Cardiac muscle cell (in vitro differentiated cells and primary cell): ENCODE results near the gene OR52A1. TPM values are rescaled to one million over a fixed set of nuclear protein-coding genes. Genes with fewer than 3 reads are reported as not detected.

Source experiments
- DNase-seq, 2 donors: peaks; one replicate each; pipeline versions ENCODE4 v3.0.0 to v3.0.0-alpha.2; 2010 to 2017; ENCODE audit warnings: low read depth in 1 of 2, low spot score in 1 of 2
- H3K27ac ChIP-seq: fragments of 200-600 bp; sonication (generic); 2 replicates; pipeline ENCODE4 v1.5.1; 2016
- H3K27me3 ChIP-seq: fragments of 200-600 bp; sonication (generic); 2 replicates; pipeline ENCODE4 v1.6.0; 2016; ENCODE audit warnings: control low read depth
- H3K36me3 ChIP-seq: fragments of 200-600 bp; sonication (generic); 2 replicates; pipeline ENCODE4 v1.5.1; 2016; ENCODE audit warnings: control low read depth
- H3K4me1 ChIP-seq: fragments of 200-600 bp; sonication (generic); 2 replicates; pipeline ENCODE4 v1.8.1; 2017; ENCODE audit warnings: low read depth, mild to moderate bottlenecking, mixed run types
- H3K4me3 ChIP-seq: fragments of 200-600 bp; sonication (generic); 2 replicates; pipeline ENCODE4 v1.5.1; 2016; ENCODE audit warnings: mild to moderate bottlenecking
- H3K9me3 ChIP-seq: fragments of 200-600 bp; sonication (generic); 2 replicates; pipeline ENCODE4 v1.5.1; 2017; ENCODE audit warnings: low read depth, mild to moderate bottlenecking, control low read depth
- CTCF ChIP-seq: IDR thresholded peaks from 2 replicates; pipeline ENCODE4 v1.5.1; 2012; ENCODE audit warnings: low read depth, mild to moderate bottlenecking, low read length
- polyA plus RNA-seq: library from polyadenylated mRNA; unstranded; fragments of >200 nt; fragmentation: Nextera tagmentation; extraction: Ambion mirVana; gene quantifications from 2 replicates; pipeline ENCODE4 v1.2.1, GENCODE V29; 2016
- total RNA-seq: library from RNA; depleted of rRNA; stranded (reverse); fragments of >200 nt; gene quantifications from 2 replicates; pipeline ENCODE4 v1.2.3, GENCODE V29; 2016

Gene OR52A1
- total RNA-seq (not detected in 2 replicates), polyA plus RNA-seq (not detected in 2 replicates)

- no peaks in the 10 kb centered on the region for H3K9me3 ChIP-seq
- H3K4me1 ChIP-seq, result no peaks in the 10 kb centered on the region
- H3K27ac ChIP-seq, result no peak within 1 kb of the TSS
- DNase-seq, result no peak
- no peaks in the 10 kb centered on the region for H3K36me3 ChIP-seq
- no peak within 1 kb of the TSS for H3K4me3 ChIP-seq
- no peaks in the 10 kb centered on the region for H3K27me3 ChIP-seq
- TF ChIP-seq CTCF, result no peak
Measured at GRCh38 chr11:5154657-5155056, at the start of gene OR52A1. Gene OR52A1, minus strand, starts transcription at chr11:5154757. Its CDS starts 2,388 bp downstream, at chr11:5152369.

GRCh38 chr11:5203366-5203765, 48.8 kb upstream of the OR52A1 start:
- Histone ChIP-seq H3K27me3 (no peaks in the 10 kb centered on the region), H3K36me3 (no peaks in the 10 kb centered on the region), H3K27ac (no peak overlapping the region), H3K4me3 (no peak overlapping the region), H3K9me3 (no peaks in the 10 kb centered on the region), H3K4me1 (no peaks in the 10 kb centered on the region)
- TF ChIP-seq CTCF, result no peak
- DNase-seq, result no peak

- no peak within 1 kb of the TSS for H3K27ac ChIP-seq
- H3K9me3 ChIP-seq, result no peaks in the 10 kb centered on the region
- H3K27me3 ChIP-seq, result no peaks in the 10 kb centered on the region
- TF ChIP-seq CTCF, result no peak
- H3K36me3 ChIP-seq, result no peaks in the 10 kb centered on the region
- no peak for DNase-seq
- H3K4me1 ChIP-seq, result no peaks in the 10 kb centered on the region
- no peak within 1 kb of the TSS for H3K4me3 ChIP-seq
Measured at GRCh38 chr11:5200582-5200981, 46.0 kb upstream of the OR52A1 start, which contains the start of gene OR51V1. Gene OR51V1, minus strand, starts transcription at chr11:5200682. Its CDS starts 0 bp downstream, at chr11:5200682.

GRCh38 chr11:5198285-5198684, 43.7 kb upstream of the OR52A1 start:
- TF ChIP-seq CTCF, result no peak
- no peak for DNase-seq

GRCh38 chr11:5197536-5197935, 43.0 kb upstream of the OR52A1 start:
- Histone ChIP-seq H3K36me3 (no peaks in the 10 kb centered on the region), H3K27ac (no peak overlapping the region), H3K9me3 (no peaks in the 10 kb centered on the region), H3K4me1 (no peaks in the 10 kb centered on the region), H3K27me3 (no peaks in the 10 kb centered on the region), H3K4me3 (no peak overlapping the region)
- no peak for DNase-seq
- no peak for TF ChIP-seq CTCF

More at GRCh38 chr11:5198285-5198684, 43.7 kb upstream of the OR52A1 start:
- Histone ChIP-seq H3K4me3 (no peak overlapping the region), H3K36me3 (no peaks in the 10 kb centered on the region), H3K27ac (no peak overlapping the region), H3K9me3 (no peaks in the 10 kb centered on the region), H3K4me1 (no peaks in the 10 kb centered on the region), H3K27me3 (no peaks in the 10 kb centered on the region)

GRCh38 chr11:5196731-5197130, 42.2 kb upstream of the OR52A1 start:
- DNase-seq, result no peak
- H3K9me3 ChIP-seq, result no peaks in the 10 kb centered on the region
- H3K4me3 ChIP-seq, result no peak overlapping the region
- TF ChIP-seq CTCF, result no peak
- no peaks in the 10 kb centered on the region for H3K4me1 ChIP-seq
- H3K27me3 ChIP-seq, result no peaks in the 10 kb centered on the region
- no peaks in the 10 kb centered on the region for H3K36me3 ChIP-seq
- H3K27ac ChIP-seq, result no peak overlapping the region
